Limb (tissue), 2 donors: ENCODE data around the gene INO80.
"Not testable (repeated sequence)": the region's sequence is repeated elsewhere in the genome, so short reads cannot be mapped to it uniquely, and the experiment has no call there.

ENCODE experiments used
- DNase-seq, 2 donors: peaks; one replicate each; pipeline ENCODE4 v3.0.0-alpha.2; 2016; ENCODE audit errors: extremely low spot score in 2 of 2

Gene INO80, protein sequence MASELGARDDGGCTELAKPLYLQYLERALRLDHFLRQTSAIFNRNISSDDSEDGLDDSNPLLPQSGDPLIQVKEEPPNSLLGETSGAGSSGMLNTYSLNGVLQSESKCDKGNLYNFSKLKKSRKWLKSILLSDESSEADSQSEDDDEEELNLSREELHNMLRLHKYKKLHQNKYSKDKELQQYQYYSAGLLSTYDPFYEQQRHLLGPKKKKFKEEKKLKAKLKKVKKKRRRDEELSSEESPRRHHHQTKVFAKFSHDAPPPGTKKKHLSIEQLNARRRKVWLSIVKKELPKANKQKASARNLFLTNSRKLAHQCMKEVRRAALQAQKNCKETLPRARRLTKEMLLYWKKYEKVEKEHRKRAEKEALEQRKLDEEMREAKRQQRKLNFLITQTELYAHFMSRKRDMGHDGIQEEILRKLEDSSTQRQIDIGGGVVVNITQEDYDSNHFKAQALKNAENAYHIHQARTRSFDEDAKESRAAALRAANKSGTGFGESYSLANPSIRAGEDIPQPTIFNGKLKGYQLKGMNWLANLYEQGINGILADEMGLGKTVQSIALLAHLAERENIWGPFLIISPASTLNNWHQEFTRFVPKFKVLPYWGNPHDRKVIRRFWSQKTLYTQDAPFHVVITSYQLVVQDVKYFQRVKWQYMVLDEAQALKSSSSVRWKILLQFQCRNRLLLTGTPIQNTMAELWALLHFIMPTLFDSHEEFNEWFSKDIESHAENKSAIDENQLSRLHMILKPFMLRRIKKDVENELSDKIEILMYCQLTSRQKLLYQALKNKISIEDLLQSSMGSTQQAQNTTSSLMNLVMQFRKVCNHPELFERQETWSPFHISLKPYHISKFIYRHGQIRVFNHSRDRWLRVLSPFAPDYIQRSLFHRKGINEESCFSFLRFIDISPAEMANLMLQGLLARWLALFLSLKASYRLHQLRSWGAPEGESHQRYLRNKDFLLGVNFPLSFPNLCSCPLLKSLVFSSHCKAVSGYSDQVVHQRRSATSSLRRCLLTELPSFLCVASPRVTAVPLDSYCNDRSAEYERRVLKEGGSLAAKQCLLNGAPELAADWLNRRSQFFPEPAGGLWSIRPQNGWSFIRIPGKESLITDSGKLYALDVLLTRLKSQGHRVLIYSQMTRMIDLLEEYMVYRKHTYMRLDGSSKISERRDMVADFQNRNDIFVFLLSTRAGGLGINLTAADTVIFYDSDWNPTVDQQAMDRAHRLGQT (N-terminal part only)

DNA sequence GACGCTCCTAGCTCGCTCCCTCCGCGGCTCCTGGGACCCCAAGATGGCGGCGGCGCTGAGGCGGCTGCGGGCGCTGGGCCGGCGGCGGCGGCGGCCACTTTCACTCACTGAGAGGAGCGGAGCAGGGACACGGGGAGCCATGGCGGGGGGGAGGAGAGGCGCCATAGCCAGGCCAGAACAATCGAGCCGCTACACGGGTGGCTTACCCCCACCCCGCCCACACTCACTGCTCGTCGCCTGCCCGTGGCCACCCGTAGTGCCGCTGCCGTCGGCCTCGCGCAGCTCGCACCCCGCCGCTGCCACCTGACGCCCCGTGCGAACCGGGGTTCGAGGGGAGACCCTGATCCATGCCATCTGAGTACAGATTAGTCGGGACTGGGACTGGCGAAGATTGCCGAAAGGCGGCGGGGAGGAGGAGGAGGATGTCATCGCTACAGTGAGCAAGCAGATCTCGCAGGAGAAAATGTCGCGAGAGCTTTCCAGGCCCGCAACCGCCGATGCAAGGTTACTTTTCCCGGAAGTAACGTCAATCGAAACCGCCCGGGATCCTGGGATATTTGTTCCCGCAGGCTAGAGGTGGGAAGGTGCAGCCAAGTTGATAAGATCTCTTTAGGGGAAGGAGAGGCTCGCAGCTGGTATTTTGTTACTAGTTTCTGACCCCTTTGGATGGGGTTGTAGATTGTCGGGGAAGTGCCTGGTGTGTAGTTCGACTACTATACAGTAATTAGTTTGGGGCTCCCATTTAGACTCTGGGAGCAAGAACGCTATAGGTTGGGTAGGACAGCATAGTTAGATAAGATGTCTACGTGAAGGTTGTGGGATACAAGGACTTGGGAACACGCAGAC is at the start of gene INO80:
Gene INO80 (minus strand): TSS at position 165 of the 846 bp plus-strand sequence. CDS start 19,970 bp downstream, outside the sequence.
- peak; percentile 97 to 98 for DNase-seq

DNA sequence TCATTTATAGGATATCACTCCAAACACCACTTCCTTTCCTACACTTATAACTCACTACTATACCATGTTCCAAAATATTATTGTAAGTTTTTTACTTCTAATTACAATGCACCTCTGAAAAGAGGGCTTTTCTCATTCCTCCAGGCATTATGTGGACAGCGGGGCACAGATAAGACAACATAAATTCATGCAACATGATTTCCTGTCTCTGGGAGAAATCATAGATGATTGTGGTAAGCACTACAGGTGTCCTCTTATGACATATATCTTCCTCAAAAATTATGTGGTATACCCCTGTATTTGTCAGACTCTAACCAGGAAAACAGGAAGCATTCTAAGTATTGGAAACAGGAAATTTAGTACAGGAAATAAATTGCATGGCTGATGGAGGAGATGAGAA is 45.7 kb upstream of the INO80 start:
- DNase-seq: no peak

DNA sequence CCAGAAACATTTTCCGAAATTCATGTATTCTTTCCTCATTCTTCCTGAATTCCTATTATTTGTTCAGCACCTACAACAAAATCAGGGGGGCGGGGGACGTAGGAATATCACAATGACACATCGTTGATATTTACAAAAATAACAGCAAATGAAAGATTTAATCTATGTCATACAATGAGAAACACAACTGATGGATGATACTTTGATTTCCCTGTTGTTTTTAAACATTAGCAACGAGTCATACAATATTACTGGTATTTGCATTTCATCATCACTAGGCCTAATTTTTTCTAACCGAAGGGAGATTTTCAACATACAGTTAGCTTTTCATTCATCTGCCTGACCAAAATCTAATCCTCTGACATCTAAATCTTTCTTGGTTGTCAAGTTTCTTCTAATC is 45.3 kb upstream of the INO80 start:
- no peak for DNase-seq

DNA sequence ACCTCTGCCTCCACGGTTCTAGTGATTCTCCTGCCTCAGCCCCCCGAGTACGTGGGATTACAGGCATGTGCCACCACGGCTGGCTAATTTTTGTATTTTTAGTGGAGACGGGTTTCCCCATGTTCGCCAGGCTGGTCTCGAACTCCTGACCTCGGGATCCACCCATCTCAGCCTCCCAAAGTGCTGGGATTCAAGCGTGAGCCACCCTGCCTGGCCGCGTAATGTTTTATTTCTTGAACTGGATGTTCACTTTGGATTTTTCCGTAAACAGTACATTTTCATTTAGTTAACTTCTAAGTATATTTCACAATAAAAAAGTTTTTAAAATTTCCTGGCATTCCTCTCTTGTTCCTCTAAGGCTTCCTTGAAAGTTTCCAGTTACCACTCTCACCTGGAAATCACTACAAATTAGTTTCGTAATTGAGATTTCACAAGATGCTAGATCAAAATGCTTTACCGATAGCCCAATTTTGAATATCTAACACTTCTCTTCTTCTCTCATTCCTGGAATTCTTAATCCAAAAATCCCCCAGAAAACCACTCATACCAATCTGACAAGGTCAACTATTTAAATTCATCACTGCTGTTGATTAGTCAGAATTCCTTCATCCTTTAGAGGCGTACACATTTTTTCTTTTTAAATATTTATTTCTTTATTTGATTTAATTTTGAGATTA is 44.7 kb upstream of the INO80 start:
- DNase-seq: no peak

DNA sequence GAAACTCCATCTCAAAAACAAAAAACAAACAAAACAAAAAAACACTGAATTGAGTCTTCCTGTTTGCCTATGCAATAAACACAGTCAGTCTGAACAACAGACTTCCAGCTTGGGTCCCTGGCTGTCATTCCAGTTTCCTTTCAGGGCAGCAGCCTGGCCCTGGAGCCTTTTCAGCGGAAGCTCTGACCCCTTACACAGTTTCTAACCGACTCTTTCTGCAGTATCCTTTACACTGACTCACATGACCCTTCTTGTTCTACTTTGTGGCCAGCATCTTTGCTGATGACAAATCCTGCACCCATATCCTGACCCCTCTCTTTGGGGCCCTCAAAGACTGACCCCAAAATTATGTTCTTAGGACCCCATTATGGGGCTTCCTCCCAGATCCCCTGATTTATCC is 38.3 kb upstream of the INO80 start:
- no peak for DNase-seq

DNA sequence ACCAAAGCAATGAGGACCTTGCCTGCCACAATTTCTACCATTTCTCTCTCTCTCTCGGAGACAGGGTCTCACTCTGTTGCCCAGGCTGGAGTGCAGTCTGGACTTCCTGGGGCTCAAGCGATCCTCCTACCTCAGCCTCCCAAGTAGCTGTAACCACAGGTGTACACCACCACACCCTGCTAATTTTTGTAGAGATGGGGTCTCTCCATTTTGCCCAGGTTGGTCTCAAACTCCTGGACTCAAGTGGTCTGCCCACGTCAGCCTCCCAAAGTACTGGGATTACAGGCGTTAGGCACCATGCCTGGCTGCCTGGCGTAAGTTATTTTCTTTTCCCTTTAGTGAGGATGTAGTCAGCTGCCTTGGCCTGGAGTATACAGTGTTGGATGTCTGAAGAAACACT is 37.7 kb upstream of the INO80 start:
- DNase-seq: no peak

DNA sequence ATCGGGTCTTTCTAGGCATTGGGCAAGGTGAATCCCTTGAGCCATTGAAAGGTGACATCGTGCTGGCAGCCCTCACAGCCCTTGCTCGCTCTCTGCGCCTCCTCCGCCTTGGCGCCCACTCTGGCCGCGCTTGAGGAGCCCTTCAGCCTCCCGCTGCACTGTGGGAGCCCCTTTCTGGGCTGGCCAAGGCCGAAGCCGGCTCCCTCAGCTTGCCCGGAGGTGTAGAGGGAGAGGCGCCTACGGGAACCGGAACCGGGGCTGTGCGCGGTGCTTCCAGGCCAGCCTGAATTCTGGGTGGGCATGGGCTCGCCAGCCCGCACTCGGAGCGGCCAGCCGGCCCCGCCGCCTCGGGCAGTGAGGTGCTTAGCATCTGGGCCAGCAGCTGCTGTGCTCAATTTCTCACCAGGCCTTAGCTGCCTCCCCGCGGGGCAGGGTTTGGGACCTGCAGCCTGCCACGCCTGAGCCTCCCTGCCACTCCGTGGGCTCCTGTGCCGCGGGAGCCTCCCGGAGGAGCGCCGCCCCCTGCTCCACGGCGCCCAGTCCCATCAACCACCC is 35.4 kb upstream of the INO80 start:
- DNase-seq: no peak

DNA sequence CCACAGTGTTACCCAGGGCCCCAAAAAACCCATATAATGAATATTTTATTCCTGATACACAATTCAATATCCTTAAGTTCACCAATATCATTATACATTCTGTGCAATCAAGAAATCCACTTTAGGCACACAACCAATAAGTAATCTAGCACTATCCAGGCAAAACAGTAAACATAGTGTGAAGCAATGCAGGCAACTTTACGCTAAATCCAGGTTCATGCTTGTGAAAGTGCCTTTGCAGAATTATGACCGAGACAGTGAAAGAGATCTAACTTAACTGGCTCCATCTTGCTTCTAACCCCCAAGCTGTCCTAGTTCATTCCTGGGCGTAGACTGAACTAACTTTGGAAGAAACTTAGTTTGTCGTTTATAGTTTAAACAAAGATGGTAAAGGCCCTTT is 34.2 kb upstream of the INO80 start:
- DNase-seq: no peak

DNA sequence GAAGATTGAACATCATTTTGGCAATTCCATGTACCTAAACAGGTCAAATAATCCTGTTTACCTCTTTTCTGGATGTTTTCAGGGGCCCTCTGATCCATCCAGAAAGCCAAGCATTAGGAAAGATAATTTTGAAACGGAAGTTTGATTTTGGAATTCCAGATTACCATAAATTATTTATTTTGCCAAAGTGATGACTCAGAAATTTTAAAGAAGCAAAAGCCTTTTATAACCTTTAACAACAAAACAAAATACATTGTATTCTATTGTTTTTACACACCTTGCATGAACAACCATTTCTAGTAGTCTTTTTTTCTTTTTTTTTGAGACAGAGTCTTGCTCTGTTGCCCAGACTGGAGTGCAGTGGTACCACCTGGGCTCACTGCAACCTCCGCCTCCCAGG is 32.0 kb upstream of the INO80 start:
- no peak for DNase-seq

DNA sequence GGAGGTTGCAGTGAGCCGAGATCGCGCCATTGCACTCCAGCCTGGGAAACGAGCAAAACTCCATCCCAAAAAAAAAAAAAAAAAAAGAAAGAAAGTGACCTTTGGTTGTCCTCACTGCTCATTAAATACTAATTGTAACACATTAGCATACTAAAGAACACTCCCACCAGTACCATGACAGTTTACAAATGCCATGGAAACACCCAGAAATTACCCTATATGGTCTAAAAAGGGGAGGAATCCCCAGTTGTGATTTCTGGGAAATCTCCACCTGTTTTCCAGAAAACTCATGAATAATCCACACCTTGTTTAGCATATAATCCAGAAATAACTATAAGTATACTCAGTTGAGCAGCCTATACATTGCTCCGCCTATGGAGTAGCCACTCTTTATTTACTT is 23.5 kb upstream of the INO80 start:
- no peak for DNase-seq

DNA sequence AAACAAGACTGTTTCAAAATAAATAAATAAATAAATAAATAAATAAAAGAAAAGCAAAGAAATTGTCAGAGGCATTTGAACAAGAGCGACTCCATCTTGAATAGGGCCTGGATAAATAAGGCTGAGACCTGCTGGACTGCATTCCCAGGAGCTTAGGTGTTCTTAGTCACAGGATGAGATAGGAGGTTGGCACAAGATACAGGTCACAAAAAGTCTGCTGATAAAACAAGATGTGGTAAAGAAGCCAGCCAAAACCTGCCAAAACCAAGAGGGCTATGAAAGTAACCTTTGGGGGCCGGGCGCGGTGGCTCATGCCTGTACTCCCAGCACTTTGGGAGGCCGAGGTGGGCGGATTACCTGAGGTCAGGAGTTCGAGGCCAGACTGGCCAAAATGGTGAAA is 23.0 kb upstream of the INO80 start:
- not testable (repeated sequence) for DNase-seq

DNA sequence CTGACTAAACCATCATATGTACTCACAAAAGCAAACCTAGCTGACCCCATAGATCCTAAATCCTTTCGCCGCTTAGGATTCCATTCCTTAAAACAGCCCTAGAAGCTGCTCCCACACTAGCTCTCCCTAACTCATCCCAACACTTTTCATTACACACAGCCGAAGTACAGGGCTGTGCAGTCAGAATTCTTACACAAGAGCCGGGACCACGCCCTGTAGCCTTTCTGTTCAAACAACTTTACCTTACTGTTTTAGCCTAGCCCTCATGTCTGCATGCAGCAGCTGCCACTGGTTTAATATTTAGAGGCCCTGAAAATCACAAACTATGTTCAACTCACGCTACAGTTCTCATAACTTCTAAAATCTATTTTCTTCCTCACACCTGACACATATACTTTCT is 19.5 kb upstream of the INO80 start:
- not testable (repeated sequence) for DNase-seq

DNA sequence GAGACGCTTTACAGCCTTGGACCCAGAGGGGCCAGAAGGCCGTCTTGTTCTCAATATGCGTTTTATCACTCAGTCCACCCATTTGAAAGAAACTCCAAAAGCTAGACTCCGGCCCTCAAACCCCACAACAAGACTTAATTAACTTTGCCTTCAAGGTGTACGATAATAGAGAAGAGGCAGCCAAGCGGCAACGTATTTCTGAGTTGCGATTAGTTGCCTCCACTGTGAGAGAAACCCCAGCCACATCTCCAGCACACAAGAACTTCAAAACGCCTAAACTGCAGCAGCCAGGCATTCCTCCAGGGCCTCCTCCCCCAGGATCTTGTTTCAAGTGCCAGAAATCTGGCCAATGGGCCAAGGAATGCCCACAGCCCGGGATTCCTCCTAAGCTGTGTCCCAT is 17.4 kb upstream of the INO80 start:
- no peak for DNase-seq

DNA sequence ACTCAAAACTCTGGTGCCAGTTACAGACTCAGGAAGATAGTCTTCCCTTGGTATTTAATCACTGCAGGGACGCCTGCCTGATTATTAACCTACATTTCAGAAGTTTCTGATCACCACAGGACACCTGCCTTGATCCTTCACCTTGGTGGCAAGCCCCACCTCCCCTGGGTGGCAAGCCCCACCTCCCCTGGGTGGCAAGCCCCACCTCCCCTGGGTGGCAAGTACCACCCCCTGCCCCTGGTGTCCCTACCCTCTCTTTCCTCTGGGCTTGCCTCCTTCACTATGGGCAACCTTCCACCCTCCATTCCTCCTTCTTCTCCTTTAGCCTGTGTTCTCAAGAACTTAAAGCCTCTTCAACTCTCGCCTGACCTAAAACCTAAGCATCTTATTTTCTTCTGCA is 16.0 kb upstream of the INO80 start:
- not testable (repeated sequence) for DNase-seq

DNA sequence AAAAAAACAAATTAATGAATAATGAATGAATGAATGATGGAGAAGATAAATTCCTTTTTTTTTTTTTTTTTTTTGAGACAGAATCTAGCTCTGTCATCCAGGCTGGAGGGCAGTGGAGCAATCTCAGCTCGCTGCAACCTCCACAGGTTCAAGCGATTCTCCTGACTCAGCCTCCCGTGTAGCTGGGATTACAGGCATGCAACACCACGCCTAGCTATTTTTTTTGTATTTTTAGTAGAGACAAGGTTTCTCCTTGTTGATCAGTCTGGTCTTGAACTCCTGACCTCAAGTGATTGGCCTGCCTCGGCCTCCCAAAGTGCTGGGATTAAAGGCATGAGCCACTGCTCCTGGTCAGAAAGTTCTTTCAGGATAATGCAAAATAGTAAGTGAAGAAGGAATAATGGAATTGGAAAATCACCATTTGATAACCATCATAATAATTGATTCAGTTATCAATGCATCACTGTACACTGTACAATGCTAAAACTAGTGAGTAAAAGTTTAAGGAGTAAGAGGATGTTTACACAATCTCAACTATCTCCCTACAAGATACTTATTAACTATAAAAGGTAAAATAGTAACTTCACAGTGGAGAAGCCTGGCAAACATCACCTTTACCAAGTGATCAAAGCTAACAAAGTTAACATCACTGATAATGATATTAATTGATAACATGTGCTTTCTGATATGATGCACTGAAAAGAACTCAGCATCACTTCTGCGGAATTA is 12.3 kb upstream of the INO80 start:
- DNase-seq: no peak

DNA sequence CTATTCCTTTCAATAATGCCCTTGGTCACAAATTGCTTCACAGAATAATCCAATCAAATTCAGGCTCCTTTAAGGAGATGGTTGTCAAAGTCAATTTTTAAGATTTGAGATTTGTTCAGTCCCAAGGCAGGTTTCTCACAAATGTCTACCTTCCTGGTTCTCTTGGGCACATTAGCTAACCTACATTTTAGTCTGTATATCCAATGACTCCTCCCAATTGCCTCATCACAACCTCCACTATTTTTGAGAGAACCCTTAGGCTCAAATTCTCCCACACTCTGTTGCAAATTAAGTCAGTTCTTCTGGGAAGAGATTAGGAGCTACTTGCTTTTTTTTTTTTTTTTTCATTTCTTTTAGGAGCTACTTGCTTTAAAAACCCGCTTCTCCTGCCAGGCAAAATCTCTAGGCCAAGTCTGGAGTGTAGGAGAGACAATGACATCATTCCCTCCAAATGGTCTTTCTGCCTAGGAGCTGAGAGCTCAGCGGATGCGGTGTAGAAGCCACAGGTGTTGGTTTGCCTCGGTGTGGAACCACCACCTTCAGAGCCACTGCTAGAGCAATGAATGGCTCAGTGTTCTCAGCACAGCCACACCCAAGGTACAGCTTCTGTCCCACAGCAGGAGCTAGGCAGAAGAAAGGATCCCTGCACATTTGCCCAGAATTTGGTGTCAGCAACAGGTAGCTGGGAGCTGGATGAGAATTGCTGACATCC is 10.0 kb upstream of the INO80 start:
- no peak for DNase-seq

DNA sequence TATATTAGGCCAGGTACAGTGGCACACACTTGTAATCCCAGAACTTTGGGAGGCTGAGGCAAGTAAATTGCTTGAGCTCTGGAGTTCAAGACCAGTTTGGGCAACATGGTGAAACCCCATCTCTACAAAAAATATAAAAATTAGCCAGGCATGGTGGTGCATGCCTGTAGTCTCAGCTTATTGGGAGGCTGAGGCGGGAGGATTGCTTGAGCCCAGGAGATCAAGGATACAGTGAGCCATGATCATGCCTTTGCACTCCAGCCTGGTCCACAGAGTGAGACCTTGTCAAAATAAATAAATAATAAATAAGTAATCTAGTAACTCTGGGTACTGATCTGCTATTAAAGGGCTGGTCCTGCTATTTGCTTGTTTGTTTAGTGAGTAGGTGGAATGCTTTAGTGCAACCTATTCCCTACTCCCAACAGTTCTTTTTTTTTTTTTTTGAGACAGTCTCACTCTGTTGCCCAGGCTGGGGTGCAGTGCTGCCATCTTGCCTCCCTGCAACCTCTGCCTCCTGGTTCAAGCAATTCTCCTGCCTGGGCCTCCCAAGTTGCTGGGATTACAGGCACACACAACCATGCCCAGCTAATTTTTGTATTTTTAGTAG is 9.1 kb upstream of the INO80 start:
- no peak for DNase-seq

DNA sequence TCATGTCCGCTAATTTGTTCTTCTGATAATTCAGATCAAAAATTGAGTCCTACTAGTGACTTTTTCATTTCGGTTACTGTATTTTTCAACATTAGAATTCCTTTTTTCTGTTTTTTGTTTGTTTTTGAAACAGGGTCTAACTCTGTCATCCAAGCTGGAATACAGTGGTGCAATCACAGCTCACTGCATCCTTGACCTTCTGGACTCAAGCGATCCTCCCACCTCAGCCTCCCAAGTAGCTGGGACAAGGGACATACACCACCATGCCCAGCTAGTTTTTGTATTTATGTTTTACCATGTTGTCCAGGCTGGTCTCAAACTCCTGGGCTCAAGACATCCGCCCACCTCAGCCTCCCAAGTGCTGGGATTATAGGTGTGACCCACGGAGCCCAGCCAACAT is 8.0 kb upstream of the INO80 start:
- no peak for DNase-seq
